ENCODE data around the gene FLYWCH1. TPM values are rescaled to one million over a fixed set of nuclear protein-coding genes. Genes with fewer than 3 reads are reported as not detected.

The FLYWCH1 gene
- total RNA-seq, 2 experiments from 2014 or later = 33.4 to 34.9 TPM

GRCh38 chr16:2971134-2971984 is 59.6 kb downstream of the FLYWCH1 start:
- no peak for DNase-seq
- no peak for TF ChIP-seq CTCF (IDR thresholded peaks at IDR 0.05)
- CTCF ChIA-PET = interaction anchor here (1.2 to 2.1 kb wide), 2 partner anchors 10 to 56 kb away, joined by 3 to 6 read pairs; no protein-coding TSS in a partner anchor
- no peaks in the 10 kb centered on the region for H3K9me3 Mint-ChIP-seq
- POLR2A ChIA-PET = interaction anchor here (1.1 to 2.2 kb wide), 4 partner anchors 9 to 107 kb away, joined by 3 to 16 read pairs (median 4); partner anchors contain the start of gene PKMYT1
- H3K36me3 Mint-ChIP-seq (ENCODE audit: low read depth) = peaks cover 32% of the 10 kb centered on the region
- intact Hi-C loops (cut with micrococcal nuclease) = no loop called here
- no peak for ATAC-seq
- H3K27me3 Mint-ChIP-seq = peaks cover 8% of the 10 kb centered on the region
- H3K27ac Mint-ChIP-seq = no peak overlapping the region
- H3K4me3 Mint-ChIP-seq = peak overlapping the region; percentile 79
- peaks cover 16% of the 10 kb centered on the region for H3K4me1 Mint-ChIP-seq (ENCODE audit: low read depth)

GRCh38 chr16:2971985-2972784 is 60.5 kb downstream of the FLYWCH1 start:
- peaks cover 8% of the 10 kb centered on the region for H3K27me3 Mint-ChIP-seq
- peaks cover 40% of the 10 kb centered on the region for H3K36me3 Mint-ChIP-seq (ENCODE audit: low read depth)
- H3K27ac Mint-ChIP-seq = no peak overlapping the region
- DNase-seq (no peak), ATAC-seq (no peak)
- ChIA-PET CTCF (interaction anchor here (0.8 to 2.1 kb wide), 4 partner anchors 9 to 55 kb away, joined by 3 to 6 read pairs (median 4); partner anchors contain the start of gene KREMEN2), POLR2A (interaction anchor here (1.1 to 2.2 kb wide), 4 partner anchors 8 to 106 kb away, joined by 3 to 16 read pairs (median 4); partner anchors contain the start of gene PKMYT1)
- intact Hi-C loops (cut with micrococcal nuclease) = no loop called here
- no peaks in the 10 kb centered on the region for H3K9me3 Mint-ChIP-seq
- TF ChIP-seq CTCF (IDR thresholded peaks at IDR 0.05) = no peak
- peaks cover 16% of the 10 kb centered on the region for H3K4me1 Mint-ChIP-seq (ENCODE audit: low read depth)
- no peak overlapping the region for H3K4me3 Mint-ChIP-seq

GRCh38 chr16:2973093-2973492 is 61.4 kb downstream of the FLYWCH1 start:
- TF ChIP-seq CTCF (IDR thresholded peaks at IDR 0.05) = no peak
- POLR2A ChIA-PET = interaction anchor here (1.5 to 1.7 kb wide), 2 partner anchors 17 to 28 kb away, joined by 3 to 5 read pairs; no protein-coding TSS in a partner anchor

GRCh38 chr16:2973605-2974318 is 62.0 kb downstream of the FLYWCH1 start:
- H3K27me3 Mint-ChIP-seq = no peaks in the 10 kb centered on the region
- no peak overlapping the region for H3K27ac Mint-ChIP-seq
- TF ChIP-seq CTCF (IDR thresholded peaks at IDR 0.05) = no peak
- intact Hi-C loops (cut with micrococcal nuclease) = no loop called here
- peaks cover 51% of the 10 kb centered on the region for H3K36me3 Mint-ChIP-seq (ENCODE audit: low read depth)
- H3K4me3 Mint-ChIP-seq = no peak overlapping the region
- H3K4me1 Mint-ChIP-seq (ENCODE audit: low read depth) = peaks cover 9% of the 10 kb centered on the region
- H3K9me3 Mint-ChIP-seq = no peaks in the 10 kb centered on the region
- DNase-seq = no peak
- ATAC-seq = no peak
- POLR2A ChIA-PET = interaction anchor here (0.6 to 0.7 kb wide), 2 partner anchors 9 to 24 kb away, joined by 3 read pairs; no protein-coding TSS in a partner anchor
- CTCF ChIA-PET = interaction anchor here (2.1 kb wide), 1 partner anchor 53 kb away, joined by 6 read pairs; no protein-coding TSS in a partner anchor

More at GRCh38 chr16:2973093-2973492, 61.4 kb downstream of the FLYWCH1 start:
- no peak for DNase-seq
- peaks cover 5% of the 10 kb centered on the region for H3K27me3 Mint-ChIP-seq
- H3K4me3 Mint-ChIP-seq = no peak overlapping the region
- ATAC-seq = no peak
- H3K27ac Mint-ChIP-seq = no peak overlapping the region
- CTCF ChIA-PET = interaction anchor here (1.2 to 2.1 kb wide), 2 partner anchors 8 to 54 kb away, joined by 3 to 6 read pairs; no protein-coding TSS in a partner anchor
- H3K36me3 Mint-ChIP-seq (ENCODE audit: low read depth) = peaks cover 48% of the 10 kb centered on the region
- no peaks in the 10 kb centered on the region for H3K9me3 Mint-ChIP-seq
- intact Hi-C loops (cut with micrococcal nuclease) = no loop called here
- peaks cover 14% of the 10 kb centered on the region for H3K4me1 Mint-ChIP-seq (ENCODE audit: low read depth)

Measured in activated CD8-positive, alpha-beta T cell treated with anti-CD3 and anti-CD28 coated beads for 36 hours (primary cell).